Retina (tissue), 1 donor: ENCODE results near the gene CALHM3.
"Not testable (repeated sequence)": the region's sequence is repeated elsewhere in the genome, so short reads cannot be mapped to it uniquely, and the experiment has no call there.

ENCODE experiments used
- DNase-seq: peaks from one replicate; pipeline ENCODE4 v3.0.0-alpha.2; 2016

Gene CALHM3

DNA sequence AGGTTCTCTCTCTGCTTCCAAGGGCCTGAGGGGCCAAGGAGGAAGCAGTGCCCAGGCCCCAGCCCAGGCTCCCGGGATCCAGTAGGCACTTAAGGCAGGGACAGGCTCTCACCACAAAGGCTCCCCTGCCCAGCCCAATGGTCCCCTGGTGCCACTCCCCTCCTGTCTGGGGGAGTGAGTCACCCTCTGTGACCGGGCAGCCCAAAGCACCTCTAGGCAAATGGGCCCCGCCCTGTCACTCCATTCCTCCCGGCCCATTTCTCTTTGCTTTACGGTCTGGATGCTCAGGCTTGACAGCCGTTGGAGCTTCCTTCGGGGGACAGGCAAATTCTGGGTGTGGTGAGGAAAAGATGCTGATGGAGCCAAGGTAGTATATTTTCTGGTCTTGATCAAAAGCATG is at the start of gene CALHM3:
Gene CALHM3 (minus strand): TSS at position 106 of the 400 bp plus-strand sequence. CDS start 208 bp downstream, outside the sequence.
- no peak for DNase-seq

DNA sequence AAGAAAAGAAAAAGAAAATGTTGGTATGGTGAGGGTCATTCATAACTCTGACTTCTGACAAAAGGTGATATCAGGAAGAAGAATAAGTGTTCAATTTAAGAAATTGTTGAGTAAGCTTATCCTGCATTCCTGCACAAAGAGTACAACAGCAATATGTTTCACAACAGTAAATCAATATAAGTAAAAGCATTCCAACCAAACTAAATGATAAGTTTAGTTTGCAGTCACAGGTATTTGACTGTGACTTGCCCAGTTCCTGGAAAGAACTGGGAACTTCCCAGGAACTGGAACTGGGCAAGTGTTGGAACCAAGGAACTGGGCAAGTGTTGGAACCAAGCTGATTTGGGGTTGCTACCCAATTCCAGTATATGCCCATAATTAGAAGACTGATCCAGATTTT is 49.5 kb upstream of the CALHM3 start:
- no peak for DNase-seq

GRCh38 chr10:103527476-103527875 is 48.4 kb upstream of the CALHM3 start:
- DNase-seq, result not testable (repeated sequence)

DNA sequence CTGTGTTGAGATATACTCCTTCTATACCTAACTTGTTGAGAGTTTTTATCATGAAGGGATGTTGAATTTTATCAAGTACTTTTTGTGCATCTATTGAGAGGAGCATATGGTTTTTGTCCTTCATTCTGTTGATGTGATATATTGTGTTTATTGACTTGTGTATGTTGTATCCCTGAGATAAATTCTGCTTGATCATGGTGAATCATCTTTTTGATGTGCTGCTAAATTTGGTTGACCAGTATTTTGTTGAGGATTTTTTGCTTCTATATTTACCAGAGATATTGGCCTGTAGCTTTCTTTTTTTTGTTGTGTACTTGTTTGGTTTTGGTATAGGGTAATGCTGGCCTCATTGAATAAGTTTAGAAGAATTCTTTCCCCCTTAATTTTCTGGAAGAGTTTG is 46.9 kb upstream of the CALHM3 start:
- DNase-seq, result no peak

DNA sequence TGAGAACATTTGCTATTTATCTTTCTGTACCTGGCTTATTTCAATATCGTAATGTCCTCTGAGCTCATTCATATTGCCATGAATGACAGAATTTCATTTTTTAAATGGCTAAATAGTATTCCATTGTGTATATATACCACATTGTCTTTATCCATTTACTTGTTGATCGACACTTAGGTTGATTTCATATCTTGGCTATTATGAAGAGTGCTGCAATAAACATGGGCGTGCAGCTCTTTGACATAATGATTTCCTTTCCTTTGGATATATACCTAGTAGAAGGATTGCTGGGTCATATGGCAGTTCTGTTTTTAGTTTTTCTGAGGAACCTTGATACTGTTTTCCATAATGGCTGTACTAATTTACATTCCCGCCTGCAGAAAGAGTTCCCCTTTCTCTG is 44.6 kb upstream of the CALHM3 start:
- DNase-seq, result no peak

DNA sequence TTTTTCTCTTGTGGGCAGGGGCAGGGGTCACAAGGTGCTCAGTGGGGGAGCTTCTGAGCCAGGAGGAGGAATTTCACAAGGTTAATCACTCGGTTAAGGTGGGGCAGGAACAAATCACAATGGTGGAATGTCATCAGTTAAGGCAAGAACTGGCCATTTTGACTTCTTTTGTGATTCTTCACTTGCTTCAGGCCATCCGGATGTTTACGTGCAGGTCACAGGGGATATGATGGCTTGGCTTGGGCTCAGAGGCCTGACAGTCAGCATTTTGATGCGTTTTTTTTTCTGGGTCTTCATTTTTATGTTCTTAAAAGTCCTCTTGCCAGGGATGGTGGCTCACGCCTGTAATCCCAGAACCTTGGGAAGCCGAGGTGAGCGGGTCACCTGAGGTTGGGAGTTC is 43.0 kb upstream of the CALHM3 start:
- not testable (repeated sequence) for DNase-seq

DNA sequence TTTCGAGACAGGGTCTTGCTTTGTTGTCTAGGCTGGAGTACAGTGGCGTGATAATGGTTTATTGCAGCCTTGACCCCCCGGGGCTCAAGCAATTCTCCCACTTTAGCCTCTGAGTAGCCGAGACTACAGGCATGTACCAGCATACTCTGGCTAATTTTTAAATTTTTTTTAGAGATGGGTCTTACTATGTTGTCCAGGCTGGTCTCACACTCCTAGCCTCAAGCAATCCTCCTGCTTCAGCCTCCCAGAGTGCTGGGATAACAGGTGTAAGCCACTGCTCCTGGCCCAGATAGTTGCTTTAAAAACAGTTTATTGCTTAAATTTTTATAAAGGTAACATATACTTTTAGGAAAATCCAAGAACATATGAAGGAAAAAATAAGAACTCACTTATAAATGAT is 40.8 kb upstream of the CALHM3 start:
- DNase-seq, result no peak

- no peak for DNase-seq
Observed at GRCh38 chr10:103517234-103518085, 38.4 kb upstream of the CALHM3 start.

- DNase-seq, result no peak
Observed at GRCh38 chr10:103514244-103514643, 35.2 kb upstream of the CALHM3 start.

GRCh38 chr10:103513380-103514060 is 34.5 kb upstream of the CALHM3 start:
- DNase-seq, result no peak

DNA sequence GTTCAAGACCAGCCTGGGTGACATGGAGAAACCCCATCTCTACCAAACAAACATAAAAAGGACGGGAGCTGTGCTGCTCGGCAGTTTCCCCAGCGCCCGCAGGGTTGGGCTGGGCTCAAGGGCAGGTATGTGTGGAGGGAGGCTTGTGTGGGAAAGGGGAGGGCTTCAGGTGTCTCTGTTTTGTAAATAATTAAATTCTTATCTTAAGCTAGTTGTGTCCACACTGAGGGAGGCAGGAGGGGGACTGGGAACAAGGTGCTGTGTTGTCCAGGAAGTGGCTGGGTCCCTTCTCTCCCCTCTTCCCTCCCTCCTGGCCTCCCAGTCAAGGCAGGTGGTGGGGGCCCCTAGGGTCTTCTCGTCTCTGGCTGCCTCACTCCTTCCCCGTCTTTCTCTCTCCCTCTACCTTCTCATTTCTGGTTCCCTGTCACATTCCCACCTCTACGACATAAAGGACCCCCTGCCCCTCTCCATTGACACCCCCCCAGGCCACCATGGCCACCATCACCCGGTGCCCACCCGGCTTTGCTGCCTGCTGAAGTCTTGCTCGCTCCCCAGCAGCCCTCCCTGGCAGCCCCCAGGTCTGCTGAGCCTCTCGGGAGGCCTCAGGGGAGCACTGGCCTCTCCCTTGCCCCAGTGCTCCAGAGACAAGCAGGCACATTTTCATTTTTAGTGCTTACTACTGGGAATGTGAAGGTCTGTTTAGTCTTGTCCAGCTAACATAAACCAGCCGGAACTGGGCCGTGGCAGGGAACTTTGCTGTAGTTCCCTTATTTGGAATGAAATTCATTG is 33.7 kb upstream of the CALHM3 start:
- DNase-seq, result no peak

DNA sequence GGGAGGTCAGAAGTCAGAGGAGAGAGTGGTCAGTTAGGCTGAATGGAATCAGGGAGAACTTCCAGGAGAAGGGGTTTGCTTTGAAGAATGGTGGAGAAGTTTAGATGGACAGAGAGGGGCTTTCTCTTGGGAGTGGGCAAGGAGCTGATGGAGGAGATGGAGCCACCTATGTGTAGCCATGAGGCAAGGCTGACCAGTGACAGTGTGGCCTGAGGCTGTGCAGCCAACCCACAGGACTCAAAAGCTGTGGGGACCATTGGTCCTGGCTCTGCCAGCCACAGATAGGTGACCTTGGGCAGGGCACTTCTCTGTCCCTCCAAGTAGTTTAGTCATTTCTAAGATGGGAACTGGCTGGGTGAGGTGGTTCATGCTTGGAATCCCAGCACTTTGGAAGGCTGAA is 33.1 kb upstream of the CALHM3 start:
- no peak for DNase-seq

GRCh38 chr10:103510791-103511752 is 32.0 kb upstream of the CALHM3 start:
- no peak for DNase-seq

DNA sequence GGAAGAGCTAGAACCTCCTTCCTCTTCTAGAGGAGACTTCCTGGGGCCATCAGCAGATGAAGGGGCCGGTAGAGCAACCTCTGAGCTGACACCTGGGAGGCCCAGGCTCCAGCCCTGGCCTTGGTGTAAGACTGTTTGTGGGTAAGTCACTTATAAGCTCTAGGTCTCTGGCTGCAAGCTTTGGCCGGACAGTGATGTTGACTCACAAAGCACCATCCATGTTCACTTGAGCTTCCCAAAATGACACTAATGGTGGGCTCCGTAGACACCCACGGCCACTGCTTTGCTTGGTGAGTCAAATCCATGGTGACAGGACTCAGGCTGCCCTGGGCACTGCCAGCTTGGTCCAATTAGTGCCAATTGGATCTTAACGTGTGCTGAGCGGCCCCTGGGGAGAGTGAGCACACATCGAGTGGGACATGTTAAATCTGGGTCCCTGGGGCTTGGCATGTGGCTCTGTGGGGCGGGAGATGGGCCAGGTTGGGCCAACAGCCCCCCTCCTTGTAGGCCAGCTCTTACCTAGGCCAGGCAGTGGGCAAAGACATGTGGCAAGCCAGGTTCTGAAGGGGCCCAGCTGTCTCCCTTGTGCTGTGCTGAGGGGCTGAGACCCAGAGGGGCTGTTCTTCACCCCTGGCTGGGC is 31.1 kb upstream of the CALHM3 start:
- DNase-seq, result no peak

DNA sequence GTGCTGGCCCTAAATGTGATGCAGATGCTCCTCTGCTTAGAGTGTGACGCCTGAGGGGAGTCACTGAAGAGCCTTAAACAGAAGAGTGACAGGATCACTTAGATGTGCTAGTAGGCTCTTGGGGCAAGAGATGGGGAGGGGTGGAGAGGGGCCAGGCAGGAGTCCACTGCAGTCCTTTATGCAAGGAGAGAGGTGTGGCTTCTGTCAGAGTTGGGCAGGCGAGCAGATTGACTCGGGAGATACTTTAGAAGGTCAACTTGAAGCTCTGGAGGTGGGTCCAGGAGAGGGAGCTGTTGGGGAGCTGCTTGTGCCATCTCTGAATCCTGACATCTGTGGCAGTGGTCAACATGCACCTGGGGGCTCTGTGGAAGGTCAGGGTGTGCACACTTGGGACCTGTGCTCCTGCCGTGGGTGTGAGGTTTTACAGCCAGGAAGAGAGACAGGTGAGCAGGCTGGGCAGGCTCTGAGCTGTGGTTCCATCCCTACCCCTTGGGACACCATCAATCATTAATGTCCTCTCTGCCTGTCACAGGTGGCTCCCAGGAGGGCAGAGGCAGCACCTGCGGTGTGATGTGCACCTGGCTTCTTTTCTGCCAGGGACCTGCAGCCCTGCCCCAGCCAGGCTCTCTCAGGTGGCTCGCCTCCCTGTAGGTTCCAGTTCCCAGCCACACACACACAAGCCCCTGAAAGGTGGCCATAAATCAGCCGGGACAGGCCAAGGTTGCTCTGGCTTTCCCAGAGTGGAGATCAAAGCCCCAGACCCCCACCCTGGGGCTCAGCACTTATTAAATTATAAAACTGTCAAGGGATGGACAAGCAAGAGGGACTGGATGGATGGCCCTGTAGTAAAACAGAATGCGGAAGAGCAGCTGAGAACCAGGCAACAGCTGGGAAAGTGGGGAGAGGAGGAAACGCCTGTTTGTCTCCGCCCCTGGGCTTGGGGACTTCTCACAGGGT is 28.5 kb upstream of the CALHM3 start:
- no peak for DNase-seq

GRCh38 chr10:103506061-103506460 is 27.0 kb upstream of the CALHM3 start:
- no peak for DNase-seq

DNA sequence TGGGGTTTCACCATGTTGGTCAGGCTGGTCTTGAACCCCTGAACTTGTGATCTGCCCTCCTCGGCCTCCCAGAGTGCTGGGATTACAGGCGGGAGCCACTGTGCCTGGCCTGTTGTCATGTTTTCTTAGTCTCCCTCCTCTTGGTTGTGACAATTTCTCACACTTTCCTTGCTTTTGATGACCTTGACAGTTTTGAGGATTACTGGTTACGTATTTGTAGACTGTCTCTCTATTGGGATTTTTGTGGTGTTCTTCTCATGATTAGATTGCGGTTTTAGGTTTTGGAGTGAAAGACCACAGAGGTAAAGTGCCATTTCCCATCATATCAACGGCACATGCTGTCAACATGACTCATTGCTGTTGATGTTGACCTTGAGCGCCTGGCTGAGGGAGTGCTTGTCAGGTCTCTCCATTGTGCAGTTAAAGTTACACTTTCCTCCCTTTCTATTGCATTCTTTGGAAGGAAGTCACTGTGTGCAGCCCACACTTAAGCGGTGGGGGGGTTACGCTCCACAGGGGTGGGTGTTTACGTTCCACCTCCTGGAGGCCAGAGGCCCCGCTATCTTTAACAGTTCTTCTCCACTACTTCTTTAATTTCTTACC is 25.2 kb upstream of the CALHM3 start:
- no peak for DNase-seq

DNA sequence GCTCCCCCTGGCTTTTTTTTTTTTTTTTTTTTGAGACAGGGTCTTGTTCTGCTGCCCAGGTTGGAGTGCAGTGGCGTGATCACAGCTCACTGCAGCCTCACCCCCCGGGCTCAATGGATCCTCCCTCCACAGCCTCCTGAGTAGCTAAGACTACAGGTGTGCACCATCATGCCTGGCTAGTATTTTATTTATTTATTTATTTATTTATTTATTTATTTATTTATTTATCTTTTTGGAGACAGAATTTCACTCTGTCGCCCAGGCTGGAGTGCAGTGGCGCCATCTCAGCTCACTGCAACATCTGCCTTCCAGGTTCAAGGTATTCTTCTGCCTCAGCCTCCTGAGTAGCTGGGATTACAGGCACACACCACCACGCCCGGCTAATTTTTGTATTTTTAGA is 24.7 kb upstream of the CALHM3 start:
- not testable (repeated sequence) for DNase-seq

DNA sequence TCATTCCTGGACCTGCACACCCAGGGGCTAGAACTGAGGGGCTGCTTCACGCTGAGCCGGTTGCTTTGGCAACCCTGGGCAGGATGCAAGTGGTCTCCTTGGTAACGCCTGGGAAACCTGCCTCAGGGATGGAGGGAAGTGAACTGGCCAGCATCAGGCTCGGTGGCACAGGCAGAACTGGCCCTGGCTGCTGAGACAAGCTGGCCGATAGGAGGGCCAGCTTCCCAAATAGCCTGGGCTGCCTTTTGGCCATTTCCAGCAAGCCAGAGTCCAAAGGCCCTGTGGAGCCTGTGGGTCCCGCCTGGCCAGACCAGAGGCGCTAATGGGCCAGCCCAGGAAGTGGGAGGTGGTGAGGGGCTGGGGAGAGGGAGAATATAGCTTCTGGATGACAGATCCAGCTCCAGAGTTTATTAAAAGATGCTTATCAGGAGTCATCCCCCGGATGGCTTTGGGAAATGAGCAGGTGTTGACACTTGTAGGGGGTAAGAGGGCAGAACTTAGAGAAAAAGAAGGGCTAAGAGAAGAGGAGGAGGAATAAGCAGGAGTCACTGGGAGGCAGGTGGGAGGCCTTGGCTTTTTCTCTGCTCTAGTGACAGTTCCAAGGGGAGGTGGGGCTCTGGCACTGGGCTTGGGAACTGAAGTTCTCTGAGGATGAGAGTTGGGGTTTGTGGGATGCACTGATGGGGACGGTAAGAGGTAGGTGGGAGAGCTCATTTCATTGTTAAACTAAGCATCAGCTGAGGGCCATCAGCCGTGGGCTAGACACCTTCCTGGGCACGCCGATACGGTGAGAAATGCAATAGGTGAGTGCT is 24.0 kb upstream of the CALHM3 start:
- DNase-seq, result peak; percentile 67
